ENCODE results near the gene UEVLD.
"Not testable (repeated sequence)": the region's sequence is repeated elsewhere in the genome, so short reads cannot be mapped to it uniquely, and the experiment has no call there.

UEVLD gene

GRCh38 chr11:18588297-18589252 is at the start of gene UEVLD:
Gene UEVLD, minus strand, starts transcription at chr11:18588734. Its CDS starts 80 bp downstream, at chr11:18588654.
- DNase-seq, result peak; percentile 2

- DNase-seq, result peak; percentile 99
Observed at GRCh38 chr11:18634140-18635032, 45.9 kb upstream of the UEVLD start, which contains the start of gene SPTY2D1. Gene SPTY2D1, minus strand, starts transcription at chr11:18634342. Its CDS starts 85 bp downstream, at chr11:18634257.

- no peak for DNase-seq
Observed at GRCh38 chr11:18633256-18634139, 45.0 kb upstream of the UEVLD start.

GRCh38 chr11:18632841-18633240 is 44.3 kb upstream of the UEVLD start:
- no peak for DNase-seq

- DNase-seq, result no peak
Observed at GRCh38 chr11:18624161-18624560, 35.6 kb upstream of the UEVLD start.

GRCh38 chr11:18623707-18624106 is 35.2 kb upstream of the UEVLD start:
- DNase-seq, result no peak

- no peak for DNase-seq
Observed at GRCh38 chr11:18618342-18619025, 29.9 kb upstream of the UEVLD start.

GRCh38 chr11:18617688-18618341 is 29.3 kb upstream of the UEVLD start:
- DNase-seq, result no peak

- DNase-seq, result no peak
Observed at GRCh38 chr11:18615628-18616392, 27.3 kb upstream of the UEVLD start.

- no peak for DNase-seq
Observed at GRCh38 chr11:18614667-18615066, 26.1 kb upstream of the UEVLD start.

- no peak for DNase-seq
Observed at GRCh38 chr11:18612394-18612793, 23.9 kb upstream of the UEVLD start.

GRCh38 chr11:18611196-18611595 is 22.7 kb upstream of the UEVLD start:
- DNase-seq, result no peak

GRCh38 chr11:18608376-18608775 is 19.8 kb upstream of the UEVLD start:
- no peak for DNase-seq

- no peak for DNase-seq
Observed at GRCh38 chr11:18600915-18601569, 12.5 kb upstream of the UEVLD start.

- no peak for DNase-seq
Observed at GRCh38 chr11:18599739-18600230, 11.3 kb upstream of the UEVLD start, which contains the start of gene MISFA. Gene MISFA, plus strand, starts transcription at chr11:18599789. Its CDS starts 140 bp downstream, at chr11:18599929.

GRCh38 chr11:18594999-18595749 is 6.6 kb upstream of the UEVLD start:
- no peak for DNase-seq

- not testable (repeated sequence) for DNase-seq
Observed at GRCh38 chr11:18594088-18594487, 5.6 kb upstream of the UEVLD start.

GRCh38 chr11:18590571-18590970 is 2.0 kb upstream of the UEVLD start:
- no peak for DNase-seq

- no peak for DNase-seq
Observed at GRCh38 chr11:18581825-18582224, 6.7 kb downstream of the UEVLD start.

All from NCI-H1092 (cell line).